K562 (cell line): ENCODE data around the gene FAM83E. TPM values are rescaled to one million over a fixed set of nuclear protein-coding genes. Genes with fewer than 3 reads are reported as not detected.

Source experiments
- BRF1 ChIP-seq: IDR thresholded peaks from 3 replicates; pipeline ENCODE4 v1.6.1; 2011; ENCODE audit warnings: borderline replicate concordance, mild to moderate bottlenecking; ENCODE audit not compliant: insufficient read length; ENCODE audit errors: extremely low read depth
- CEBPG ChIP-seq, 3 experiments: fragments of 200-800 bp in 1 of 3; sonication (Bioruptor generic) in 1 of 3; sonication (generic) in 1 of 3; formaldehyde crosslinking in 1 of 3; IDR thresholded peaks in 2 of 3; conservative IDR thresholded peaks in 1 of 3; 2 replicates each; pipeline versions ENCODE4 v1.6.1 to v1.8.0; 2016 to 2022; ENCODE audit warnings: missing compliant biosample characterization in 2 of 3, missing genetic modification characterization in 2 of 3, mild to moderate bottlenecking in 1 of 3, missing genetic modification reagents in 1 of 3
- HBP1 ChIP-seq: fragments of 450-650 bp; formaldehyde crosslinking; IDR thresholded peaks from 2 replicates; pipeline ENCODE4 v1.4.0; 2022; ENCODE audit warnings: missing genetic modification characterization
- MYC ChIP-seq, 2 experiments: fragments of 250-450 bp in 1 of 2; sonication (Bioruptor Pico) in 1 of 2; IDR thresholded peaks; 2 replicates each; pipeline versions ENCODE4 v1.5.1 to v1.6.1; 2012 to 2021; ENCODE audit warnings: low read depth in 2 of 2, borderline replicate concordance in 1 of 2, improper control_type of control experiment in 1 of 2, low read length in 1 of 2, mild to moderate bottlenecking in 1 of 2, moderate library complexity in 1 of 2
- NFE2 ChIP-seq: IDR thresholded peaks from 2 replicates; pipeline ENCODE4 v1.6.1; 2014; ENCODE audit warnings: antibody characterized with exemption, low read depth
- NR2F6 ChIP-seq: fragments of 450-650 bp; formaldehyde crosslinking; IDR thresholded peaks from 2 replicates; pipeline ENCODE4 v1.4.0; 2020; ENCODE audit warnings: mild to moderate bottlenecking
- SRSF1 ChIP-seq: fragments of 200-400 bp; formaldehyde crosslinking; IDR thresholded peaks from 2 replicates; pipeline ENCODE4 v1.6.1; 2017; ENCODE audit warnings: mild to moderate bottlenecking, low read depth, low read length, moderate library complexity
- TEAD2 ChIP-seq: fragments of 450-650 bp; IDR thresholded peaks from 2 replicates; pipeline ENCODE4 v1.6.1; 2016; ENCODE audit warnings: missing genetic modification characterization, control low read depth, missing compliant biosample characterization
- XRCC4 ChIP-seq: IDR thresholded peaks from one replicate; pipeline ENCODE4 v1.6.1; 2011; ENCODE audit not compliant: insufficient read depth, insufficient read length; ENCODE audit errors: extremely low read depth
- YBX1 ChIP-seq: fragments of 450-650 bp; IDR thresholded peaks from 2 replicates; pipeline ENCODE4 v1.7.1; 2016; ENCODE audit warnings: mild to moderate bottlenecking
- ZC3H4 ChIP-seq: sonication (generic); formaldehyde crosslinking; IDR thresholded peaks from 2 replicates; pipeline ENCODE4 v1.9.0; 2021; ENCODE audit warnings: missing genetic modification reagents, borderline replicate concordance
- ZNF696 ChIP-seq: fragments of 250-450 bp; sonication (Bioruptor Pico); conservative IDR thresholded peaks from 2 replicates; pipeline ENCODE4 v1.4.0; 2020; ENCODE audit warnings: mild to moderate bottlenecking, moderate library complexity
- polyA plus RNA-seq, 8 experiments: library from polyadenylated mRNA; depleted of rRNA in 4 of 8; stranded (reverse) in 5 of 8; unstranded in 3 of 8; fragments of >200 nt; fragmentation: Nextera tagmentation in 2 of 8; fragmentation: Illumina TruSeq in 1 of 8; extraction: Ambion mirVana in 2 of 8; extraction: Trizol in 1 of 8; gene quantifications; 2 replicates each; pipeline versions ENCODE4 v1.2.1 to v1.2.3, GENCODE V29; 2011 to 2014; ENCODE audit warnings: inconsistent platforms in 1 of 8, missing spikeins in 1 of 8
- total RNA-seq, 7 experiments: library from RNA; depleted of rRNA in 6 of 7; stranded (reverse); fragments of >200 nt in 6 of 7; fragmentation: Illumina TruSeq in 2 of 7; extraction: Trizol in 2 of 7; gene quantifications; 2 replicates each; pipeline versions ENCODE4 v1.2.1 to v1.2.3, GENCODE V29; 2011 to 2021; ENCODE audit warnings: low replicate concordance in 1 of 7
- TF ChIP-seq, protein P1 (sequence below): fragments of 450-650 bp; IDR thresholded peaks from 2 replicates; pipeline ENCODE4 v1.6.1; 2016; ENCODE audit warnings: mild to moderate bottlenecking, moderate library complexity

The FAM83E gene
- total and polyA plus RNA-seq, 9 of the 15 experiments (the other 6 are each of a cell fraction or from before 2014, with no cell fraction given) = 0.15 to 0.87 (median 0.29) TPM; not detected in 4

- TF ChIP-seq, protein P1, sequence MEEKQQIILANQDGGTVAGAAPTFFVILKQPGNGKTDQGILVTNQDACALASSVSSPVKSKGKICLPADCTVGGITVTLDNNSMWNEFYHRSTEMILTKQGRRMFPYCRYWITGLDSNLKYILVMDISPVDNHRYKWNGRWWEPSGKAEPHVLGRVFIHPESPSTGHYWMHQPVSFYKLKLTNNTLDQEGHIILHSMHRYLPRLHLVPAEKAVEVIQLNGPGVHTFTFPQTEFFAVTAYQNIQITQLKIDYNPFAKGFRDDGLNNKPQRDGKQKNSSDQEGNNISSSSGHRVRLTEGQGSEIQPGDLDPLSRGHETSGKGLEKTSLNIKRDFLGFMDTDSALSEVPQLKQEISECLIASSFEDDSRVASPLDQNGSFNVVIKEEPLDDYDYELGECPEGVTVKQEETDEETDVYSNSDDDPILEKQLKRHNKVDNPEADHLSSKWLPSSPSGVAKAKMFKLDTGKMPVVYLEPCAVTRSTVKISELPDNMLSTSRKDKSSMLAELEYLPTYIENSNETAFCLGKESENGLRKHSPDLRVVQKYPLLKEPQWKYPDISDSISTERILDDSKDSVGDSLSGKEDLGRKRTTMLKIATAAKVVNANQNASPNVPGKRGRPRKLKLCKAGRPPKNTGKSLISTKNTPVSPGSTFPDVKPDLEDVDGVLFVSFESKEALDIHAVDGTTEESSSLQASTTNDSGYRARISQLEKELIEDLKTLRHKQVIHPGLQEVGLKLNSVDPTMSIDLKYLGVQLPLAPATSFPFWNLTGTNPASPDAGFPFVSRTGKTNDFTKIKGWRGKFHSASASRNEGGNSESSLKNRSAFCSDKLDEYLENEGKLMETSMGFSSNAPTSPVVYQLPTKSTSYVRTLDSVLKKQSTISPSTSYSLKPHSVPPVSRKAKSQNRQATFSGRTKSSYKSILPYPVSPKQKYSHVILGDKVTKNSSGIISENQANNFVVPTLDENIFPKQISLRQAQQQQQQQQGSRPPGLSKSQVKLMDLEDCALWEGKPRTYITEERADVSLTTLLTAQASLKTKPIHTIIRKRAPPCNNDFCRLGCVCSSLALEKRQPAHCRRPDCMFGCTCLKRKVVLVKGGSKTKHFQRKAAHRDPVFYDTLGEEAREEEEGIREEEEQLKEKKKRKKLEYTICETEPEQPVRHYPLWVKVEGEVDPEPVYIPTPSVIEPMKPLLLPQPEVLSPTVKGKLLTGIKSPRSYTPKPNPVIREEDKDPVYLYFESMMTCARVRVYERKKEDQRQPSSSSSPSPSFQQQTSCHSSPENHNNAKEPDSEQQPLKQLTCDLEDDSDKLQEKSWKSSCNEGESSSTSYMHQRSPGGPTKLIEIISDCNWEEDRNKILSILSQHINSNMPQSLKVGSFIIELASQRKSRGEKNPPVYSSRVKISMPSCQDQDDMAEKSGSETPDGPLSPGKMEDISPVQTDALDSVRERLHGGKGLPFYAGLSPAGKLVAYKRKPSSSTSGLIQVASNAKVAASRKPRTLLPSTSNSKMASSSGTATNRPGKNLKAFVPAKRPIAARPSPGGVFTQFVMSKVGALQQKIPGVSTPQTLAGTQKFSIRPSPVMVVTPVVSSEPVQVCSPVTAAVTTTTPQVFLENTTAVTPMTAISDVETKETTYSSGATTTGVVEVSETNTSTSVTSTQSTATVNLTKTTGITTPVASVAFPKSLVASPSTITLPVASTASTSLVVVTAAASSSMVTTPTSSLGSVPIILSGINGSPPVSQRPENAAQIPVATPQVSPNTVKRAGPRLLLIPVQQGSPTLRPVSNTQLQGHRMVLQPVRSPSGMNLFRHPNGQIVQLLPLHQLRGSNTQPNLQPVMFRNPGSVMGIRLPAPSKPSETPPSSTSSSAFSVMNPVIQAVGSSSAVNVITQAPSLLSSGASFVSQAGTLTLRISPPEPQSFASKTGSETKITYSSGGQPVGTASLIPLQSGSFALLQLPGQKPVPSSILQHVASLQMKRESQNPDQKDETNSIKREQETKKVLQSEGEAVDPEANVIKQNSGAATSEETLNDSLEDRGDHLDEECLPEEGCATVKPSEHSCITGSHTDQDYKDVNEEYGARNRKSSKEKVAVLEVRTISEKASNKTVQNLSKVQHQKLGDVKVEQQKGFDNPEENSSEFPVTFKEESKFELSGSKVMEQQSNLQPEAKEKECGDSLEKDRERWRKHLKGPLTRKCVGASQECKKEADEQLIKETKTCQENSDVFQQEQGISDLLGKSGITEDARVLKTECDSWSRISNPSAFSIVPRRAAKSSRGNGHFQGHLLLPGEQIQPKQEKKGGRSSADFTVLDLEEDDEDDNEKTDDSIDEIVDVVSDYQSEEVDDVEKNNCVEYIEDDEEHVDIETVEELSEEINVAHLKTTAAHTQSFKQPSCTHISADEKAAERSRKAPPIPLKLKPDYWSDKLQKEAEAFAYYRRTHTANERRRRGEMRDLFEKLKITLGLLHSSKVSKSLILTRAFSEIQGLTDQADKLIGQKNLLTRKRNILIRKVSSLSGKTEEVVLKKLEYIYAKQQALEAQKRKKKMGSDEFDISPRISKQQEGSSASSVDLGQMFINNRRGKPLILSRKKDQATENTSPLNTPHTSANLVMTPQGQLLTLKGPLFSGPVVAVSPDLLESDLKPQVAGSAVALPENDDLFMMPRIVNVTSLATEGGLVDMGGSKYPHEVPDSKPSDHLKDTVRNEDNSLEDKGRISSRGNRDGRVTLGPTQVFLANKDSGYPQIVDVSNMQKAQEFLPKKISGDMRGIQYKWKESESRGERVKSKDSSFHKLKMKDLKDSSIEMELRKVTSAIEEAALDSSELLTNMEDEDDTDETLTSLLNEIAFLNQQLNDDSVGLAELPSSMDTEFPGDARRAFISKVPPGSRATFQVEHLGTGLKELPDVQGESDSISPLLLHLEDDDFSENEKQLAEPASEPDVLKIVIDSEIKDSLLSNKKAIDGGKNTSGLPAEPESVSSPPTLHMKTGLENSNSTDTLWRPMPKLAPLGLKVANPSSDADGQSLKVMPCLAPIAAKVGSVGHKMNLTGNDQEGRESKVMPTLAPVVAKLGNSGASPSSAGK = no peak
- TF ChIP-seq BRF1 (no peak), NFE2 (no peak), YBX1 (no peak), NR2F6 (no peak), SRSF1 (no peak), HBP1 (CRISPR knock-in tag) (no peak), CEBPG (CRISPR knock-in tag; IDR thresholded peaks at IDR 0.05) (no peak), CEBPG (tag; conservative IDR thresholded peaks at IDR 0.05 in 1 of 2, IDR thresholded peaks at IDR 0.05 in 1 of 2) (no peak), TEAD2 (tag) (no peak), ZC3H4 (CRISPR knock-in tag) (no peak), XRCC4 (no peak), MYC (IDR thresholded peaks at IDR 0.05; ENCODE audit: low read depth, low read length) (0 out of 2 replicates have a peak, but pooled peaks have one; percentile 14), MYC (CRISPR knock-in tag; IDR thresholded peaks at IDR 0.05; ENCODE audit: borderline replicate concordance, low read depth) (no peak), ZNF696 (CRISPR knock-in tag) (no peak)
These were observed 30.2 kb upstream of the FAM83E start (continued) for GRCh38 chr19:48644839-48645619.
